AG04450 (cell line): ENCODE measurements around the gene ZFYVE26. TPM values are rescaled to one million over a fixed set of nuclear protein-coding genes. Genes with fewer than 3 reads are reported as not detected.
"Not testable (repeated sequence)": the region's sequence is repeated elsewhere in the genome, so short reads cannot be mapped to it uniquely, and the experiment has no call there.

Experiments
- CTCF ChIA-PET: fragments of 300-600, 350-600 bp; formaldehyde crosslinking; extraction: SDS; loops from one replicate; lab custom pipeline; 2022; ENCODE audit warnings: antibody characterized with exemption, inconsistent platforms; lab: Charles Lee
- POLR2A ChIA-PET: fragments of 350-600 bp; formaldehyde crosslinking; extraction: SDS; loops from one replicate; lab custom pipeline; 2021; ENCODE audit warnings: antibody characterized with exemption, inconsistent platforms; lab: Yijun Ruan, JAX
- DNase-seq: peaks from one replicate; pipeline ENCODE4 v3.0.0-alpha.2; 2011; ENCODE audit warnings: low read depth, low spot score
- H3K27ac ChIP-seq: one replicate; pipeline ENCODE4 v1.5.1; 2012; ENCODE audit warnings: low read depth, low read length, control low read depth
- H3K27me3 ChIP-seq: one replicate; pipeline ENCODE4 v1.6.0; 2012; ENCODE audit warnings: low read length; ENCODE audit not compliant: control insufficient read depth, insufficient read depth
- H3K4me3 ChIP-seq: 2 replicates; pipeline ENCODE4 v1.5.1; 2011; ENCODE audit warnings: mild to moderate bottlenecking, low read depth, low read length, control low read depth
- H3K9me3 ChIP-seq: 2 replicates; pipeline ENCODE4 v1.5.1; 2012; ENCODE audit warnings: low read length; ENCODE audit not compliant: control insufficient read depth, insufficient read depth
- polyA plus RNA-seq: library from polyadenylated mRNA; depleted of rRNA; stranded (reverse); fragments of >200 nt; gene quantifications from 2 replicates; pipeline ENCODE4 v1.2.3, GENCODE V29; 2011
- TF ChIP-seq, protein P1 (sequence below): IDR thresholded peaks from 2 replicates; pipeline ENCODE4 v1.5.1; 2011; ENCODE audit warnings: low read depth, low read length, control low read depth, inconsistent platforms

Gene ZFYVE26
- polyA plus RNA-seq, 1 experiment: 18.4 TPM

DNA sequence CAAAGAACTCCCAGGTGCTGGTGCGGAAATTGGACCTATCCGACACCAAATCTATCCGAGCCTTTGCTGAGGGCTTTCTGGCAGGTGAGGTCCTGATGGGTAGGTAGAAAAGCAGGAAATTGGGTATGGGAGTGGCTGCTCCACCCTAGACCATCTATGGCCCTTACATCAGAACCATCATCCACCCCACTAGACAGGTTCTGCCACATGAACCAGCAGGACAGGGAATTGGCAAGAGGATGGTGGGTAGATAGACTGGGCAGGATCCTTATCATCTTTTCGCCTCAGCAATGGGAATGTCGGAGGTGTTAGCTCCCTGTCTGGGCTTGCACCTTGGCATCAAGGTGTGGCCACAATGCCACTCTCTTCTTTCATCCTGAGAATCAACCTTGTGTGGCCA is 91.2 kb downstream of the ZFYVE26 start:
- H3K9me3 ChIP-seq: peaks cover 4% of the 10 kb centered on the region
- no peak overlapping the region for H3K27ac ChIP-seq
- TF ChIP-seq, protein P1, sequence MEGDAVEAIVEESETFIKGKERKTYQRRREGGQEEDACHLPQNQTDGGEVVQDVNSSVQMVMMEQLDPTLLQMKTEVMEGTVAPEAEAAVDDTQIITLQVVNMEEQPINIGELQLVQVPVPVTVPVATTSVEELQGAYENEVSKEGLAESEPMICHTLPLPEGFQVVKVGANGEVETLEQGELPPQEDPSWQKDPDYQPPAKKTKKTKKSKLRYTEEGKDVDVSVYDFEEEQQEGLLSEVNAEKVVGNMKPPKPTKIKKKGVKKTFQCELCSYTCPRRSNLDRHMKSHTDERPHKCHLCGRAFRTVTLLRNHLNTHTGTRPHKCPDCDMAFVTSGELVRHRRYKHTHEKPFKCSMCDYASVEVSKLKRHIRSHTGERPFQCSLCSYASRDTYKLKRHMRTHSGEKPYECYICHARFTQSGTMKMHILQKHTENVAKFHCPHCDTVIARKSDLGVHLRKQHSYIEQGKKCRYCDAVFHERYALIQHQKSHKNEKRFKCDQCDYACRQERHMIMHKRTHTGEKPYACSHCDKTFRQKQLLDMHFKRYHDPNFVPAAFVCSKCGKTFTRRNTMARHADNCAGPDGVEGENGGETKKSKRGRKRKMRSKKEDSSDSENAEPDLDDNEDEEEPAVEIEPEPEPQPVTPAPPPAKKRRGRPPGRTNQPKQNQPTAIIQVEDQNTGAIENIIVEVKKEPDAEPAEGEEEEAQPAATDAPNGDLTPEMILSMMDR: no peak
- ChIA-PET CTCF (interaction anchor here (0.5 kb wide), 1 partner anchor 678 kb away, joined by 3 read pairs; no protein-coding TSS in a partner anchor), POLR2A (no interaction called here)
- DNase-seq: no peak
- H3K27me3 ChIP-seq: peaks cover 69% of the 10 kb centered on the region
- H3K4me3 ChIP-seq: no peak overlapping the region

DNA sequence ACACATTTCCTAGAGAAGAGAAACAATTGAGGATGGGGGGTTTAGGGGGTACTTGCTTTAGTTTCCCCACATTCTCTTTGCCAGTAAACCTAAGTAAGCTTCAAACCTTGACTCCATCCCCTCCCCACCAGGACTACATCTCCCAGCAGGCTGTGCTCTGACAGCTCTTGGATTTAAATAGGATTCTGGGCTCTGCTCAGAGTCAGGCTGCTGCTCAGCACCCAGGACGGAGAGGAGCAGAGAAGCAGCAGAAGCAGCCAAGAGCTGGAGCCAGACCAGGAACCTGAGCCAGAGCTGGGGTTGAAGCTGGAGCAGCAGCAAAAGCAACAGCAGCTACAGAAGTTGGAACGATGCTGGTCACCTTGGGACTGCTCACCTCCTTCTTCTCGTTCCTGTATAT is 94.1 kb downstream of the ZFYVE26 start:
- ChIA-PET POLR2A (no interaction called here), CTCF (interaction anchor here (2.3 kb wide), 1 partner anchor 18 kb away, joined by 15 read pairs; no protein-coding TSS in a partner anchor)
- TF ChIP-seq, protein P1: no peak
- Histone ChIP-seq H3K4me3 (no peak overlapping the region), H3K27me3 (peaks cover 50% of the 10 kb centered on the region), H3K27ac (no peak overlapping the region), H3K9me3 (peaks cover 4% of the 10 kb centered on the region; the same call in 1 of the 2 replicates)
- DNase-seq: no peak

DNA sequence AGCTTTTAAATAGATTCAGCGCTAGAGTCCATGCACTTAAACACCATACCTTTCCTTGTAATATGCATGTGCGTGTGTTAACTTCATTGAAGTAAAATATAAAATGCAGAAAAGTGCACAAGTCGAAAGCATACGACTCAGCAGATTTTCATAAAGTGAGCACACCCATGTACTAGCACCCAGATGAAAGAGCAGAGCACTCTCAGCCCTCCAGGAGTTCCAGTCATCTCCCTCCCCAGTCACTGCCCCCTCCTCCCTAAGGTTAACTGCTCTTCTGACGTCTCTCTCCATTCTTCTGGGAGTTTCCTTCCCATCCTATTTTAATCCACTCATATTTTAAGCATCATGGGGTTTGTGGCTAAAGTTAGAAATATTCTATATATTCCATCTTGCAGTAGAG is 94.5 kb downstream of the ZFYVE26 start:
- Histone ChIP-seq H3K27ac (no peak overlapping the region), H3K9me3 (peaks cover 3% of the 10 kb centered on the region; the same call in 1 of the 2 replicates), H3K27me3 (peaks cover 46% of the 10 kb centered on the region), H3K4me3 (no peak overlapping the region)
- CTCF ChIA-PET: interaction anchor here (2.3 kb wide), 1 partner anchor 18 kb away, joined by 15 read pairs; no protein-coding TSS in a partner anchor
- no peak for DNase-seq
- POLR2A ChIA-PET: no interaction called here
- TF ChIP-seq, protein P1: no peak

DNA sequence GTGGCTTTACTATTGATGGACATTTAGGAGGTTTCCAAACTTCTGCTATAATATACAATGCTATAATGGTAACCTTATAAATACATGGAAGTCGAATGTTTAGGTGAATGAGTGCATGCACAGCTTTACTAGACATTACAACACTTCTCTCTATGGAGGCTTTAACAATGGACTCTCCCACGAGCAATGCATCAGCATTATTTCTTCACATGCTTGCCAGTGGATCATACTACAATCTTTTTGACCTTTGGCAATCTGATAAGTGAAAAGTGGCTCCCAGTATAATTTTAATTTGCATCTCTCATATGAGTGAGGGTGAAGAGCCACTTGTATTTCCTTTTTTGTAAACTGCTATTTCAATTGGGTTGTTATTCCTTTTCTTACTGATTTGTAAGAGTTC is 96.5 kb downstream of the ZFYVE26 start:
- Histone ChIP-seq H3K4me3 (no peak overlapping the region), H3K27ac (no peak overlapping the region), H3K27me3 (peaks cover 29% of the 10 kb centered on the region), H3K9me3 (no peaks in the 10 kb centered on the region)
- no peak for DNase-seq
- POLR2A ChIA-PET: no interaction called here
- TF ChIP-seq, protein P1: no peak
- CTCF ChIA-PET: interaction anchor here (1.2 kb wide), 1 partner anchor 16 kb away, joined by 3 read pairs; no protein-coding TSS in a partner anchor

DNA sequence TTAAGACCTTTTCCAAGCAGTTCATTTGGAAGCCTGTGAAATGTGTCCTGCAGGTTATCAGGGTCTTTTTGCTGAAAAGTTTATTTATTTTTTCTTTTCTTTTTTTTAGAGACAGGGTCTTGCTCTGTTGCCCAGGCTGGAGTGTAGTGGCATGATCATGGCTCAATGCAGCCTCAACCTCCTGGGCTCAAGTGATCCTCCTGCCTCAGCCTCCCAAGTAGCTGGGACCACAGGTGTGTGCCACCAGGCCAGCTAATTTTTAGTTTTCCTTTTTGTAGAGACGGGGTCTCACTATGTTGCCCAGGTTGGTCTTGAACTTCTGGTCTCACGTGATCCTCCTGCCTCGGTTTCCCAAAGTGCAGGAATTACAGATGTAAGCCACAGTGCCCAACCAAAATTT is 97.0 kb downstream of the ZFYVE26 start:
- POLR2A ChIA-PET, H3K9me3 ChIP-seq, H3K4me3 ChIP-seq, DNase-seq, H3K27ac ChIP-seq, CTCF ChIA-PET: not testable (repeated sequence)
- H3K27me3 ChIP-seq: peaks cover 30% of the 10 kb centered on the region
